ENCODE measurements around the gene TRAF7.

Gene TRAF7

DNA sequence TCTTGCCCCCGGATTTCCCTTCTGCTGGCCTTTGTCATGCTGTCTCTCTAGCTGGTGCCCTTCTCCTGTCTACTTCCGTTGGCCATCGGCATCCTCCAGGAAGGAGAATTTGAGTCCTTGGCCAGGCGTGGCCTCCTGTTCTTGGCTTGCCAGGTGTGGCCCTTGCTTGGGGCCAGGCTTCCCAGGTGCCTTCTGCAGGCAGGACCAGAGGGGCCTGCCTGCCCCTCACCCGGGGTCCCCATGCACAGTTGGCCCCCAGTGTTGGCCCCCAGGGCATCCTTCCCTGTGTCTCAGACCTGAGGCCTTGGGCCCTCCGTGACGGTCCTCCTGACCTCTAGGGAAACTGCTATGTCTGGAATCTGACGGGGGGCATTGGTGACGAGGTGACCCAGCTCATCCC is 52.3 kb downstream of the TRAF7 start:
- H4K91ac ChIP-seq (ENCODE audit: low read depth, low read length, poor library complexity) = no peak overlapping the region
- peaks cover 44 to 57% of the 10 kb centered on the region in 2 donors for H3K36me3 ChIP-seq (replicated peaks in 1 of 2; ENCODE audit: control insufficient read depth in 2 of 2, insufficient read depth in 2 of 2, low read length in 2 of 2)

DNA sequence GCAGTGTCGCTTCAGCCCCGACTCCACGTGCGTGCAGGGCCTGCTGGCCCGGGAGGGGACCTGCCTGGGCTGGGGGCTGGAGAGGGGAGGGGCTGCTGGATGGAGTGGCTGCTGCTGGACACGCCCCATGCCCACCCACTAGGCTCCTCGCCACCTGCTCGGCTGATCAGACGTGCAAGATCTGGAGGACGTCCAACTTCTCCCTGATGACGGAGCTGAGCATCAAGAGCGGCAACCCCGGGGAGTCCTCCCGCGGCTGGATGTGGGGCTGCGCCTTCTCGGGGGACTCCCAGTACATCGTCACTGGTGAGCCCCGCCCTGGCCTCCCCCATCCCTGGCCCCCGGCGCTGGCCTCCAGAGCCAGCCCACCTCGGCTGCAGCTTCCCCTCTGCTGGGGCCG is 52.7 kb downstream of the TRAF7 start:
- H3K36me3 ChIP-seq (replicated peaks in 1 of 2; ENCODE audit: control insufficient read depth in 2 of 2, insufficient read depth in 2 of 2, low read length in 2 of 2) = peaks cover 45 to 61% of the 10 kb centered on the region in 2 donors
- no peak overlapping the region for H3K4ac ChIP-seq (ENCODE audit: low read length)
- no peak overlapping the region for H2BK120ac ChIP-seq (ENCODE audit: low read depth, low read length)
- peaks cover 12 to 16% of the 10 kb centered on the region in 2 donors for H3K4me1 ChIP-seq (ENCODE audit: control insufficient read depth in 2 of 2, insufficient read depth in 1 of 2, low read depth in 1 of 2, low read length in 2 of 2)
- no peak overlapping the region for H3K4me3 ChIP-seq (ENCODE audit: low read length in 2 of 2)
- H2AFZ ChIP-seq (ENCODE audit: low read length) = no peak overlapping the region
- H3K27ac ChIP-seq (replicated peaks; ENCODE audit: low read length) = no peak overlapping the region
- WGBS, 2 donors (ENCODE audit: extremely low coverage in 2 of 2, insufficient read length in 2 of 2, insufficient replicate concordance in 1 of 2) = no CpG with 5 or more reads among the region's 23 CpGs
- H3K9me3 ChIP-seq (replicated peaks in 1 of 2; ENCODE audit: control insufficient read depth in 2 of 2, insufficient read depth in 1 of 2, low read depth in 1 of 2, low read length in 2 of 2) = no peaks in the 10 kb centered on the region
- H3K23ac ChIP-seq (ENCODE audit: low read depth, low read length, poor library complexity) = no peak overlapping the region
- no peak overlapping the region for H4K8ac ChIP-seq (ENCODE audit: low read depth, low read length)
- DNase-seq (ENCODE audit: low spot score) = no peak
- H3K4me2 ChIP-seq (ENCODE audit: insufficient read depth, low read length, poor library complexity, severe bottlenecking) = no peak overlapping the region
- H2AK5ac ChIP-seq (ENCODE audit: low read depth, low read length) = no peak overlapping the region
- H3K14ac ChIP-seq (ENCODE audit: low read length) = no peak overlapping the region
- no peak overlapping the region for H2BK12ac ChIP-seq (ENCODE audit: low read length)
- no peak overlapping the region for H2BK5ac ChIP-seq (ENCODE audit: low read length)
- no peak overlapping the region for H3K9ac ChIP-seq (ENCODE audit: low read depth, low read length, poor library complexity)
- no peaks in the 10 kb centered on the region for H3K27me3 ChIP-seq (ENCODE audit: control insufficient read depth in 3 of 3, insufficient read depth in 3 of 3, low read depth in 1 of 3, low read length in 3 of 3)
- no peak overlapping the region for H3K18ac ChIP-seq (ENCODE audit: low read length)
- H2BK15ac ChIP-seq (ENCODE audit: low read length) = no peak overlapping the region
- H3K79me1 ChIP-seq (ENCODE audit: low read depth, low read length) = peaks cover 24% of the 10 kb centered on the region
- H4K91ac ChIP-seq (ENCODE audit: low read depth, low read length, poor library complexity) = no peak overlapping the region

More for the DNA sequence above, 52.3 kb downstream of the TRAF7 start:
- Histone ChIP-seq H3K79me1 (ENCODE audit: low read depth, low read length) (peaks cover 24% of the 10 kb centered on the region), H3K4ac (ENCODE audit: low read length) (no peak overlapping the region), H3K18ac (ENCODE audit: low read length) (no peak overlapping the region), H2BK12ac (ENCODE audit: low read length) (no peak overlapping the region), H2BK120ac (ENCODE audit: low read depth, low read length) (no peak overlapping the region), H3K4me1 (ENCODE audit: control insufficient read depth in 2 of 2, insufficient read depth in 1 of 2, low read depth in 1 of 2, low read length in 2 of 2) (peaks cover 8 to 11% of the 10 kb centered on the region in 2 donors), H3K14ac (ENCODE audit: low read length) (no peak overlapping the region), H3K23ac (ENCODE audit: low read depth, low read length, poor library complexity) (no peak overlapping the region), H3K4me3 (ENCODE audit: low read length in 2 of 2) (no peak overlapping the region), H3K9ac (ENCODE audit: low read depth, low read length, poor library complexity) (no peak overlapping the region), H2AK5ac (ENCODE audit: low read depth, low read length) (no peak overlapping the region), H3K4me2 (ENCODE audit: insufficient read depth, low read length, poor library complexity, severe bottlenecking) (no peak overlapping the region), H4K8ac (ENCODE audit: low read depth, low read length) (no peak overlapping the region), H3K27me3 (ENCODE audit: control insufficient read depth in 3 of 3, insufficient read depth in 3 of 3, low read depth in 1 of 3, low read length in 3 of 3) (no peaks in the 10 kb centered on the region), H2BK5ac (ENCODE audit: low read length) (no peak overlapping the region), H2AFZ (ENCODE audit: low read length) (no peak overlapping the region), H3K27ac (replicated peaks; ENCODE audit: low read length) (no peak overlapping the region), H2BK15ac (ENCODE audit: low read length) (no peak overlapping the region), H3K9me3 (replicated peaks in 1 of 2; ENCODE audit: control insufficient read depth in 2 of 2, insufficient read depth in 1 of 2, low read depth in 1 of 2, low read length in 2 of 2) (no peaks in the 10 kb centered on the region)
- DNase-seq (ENCODE audit: low spot score) = no peak
- no CpG with 5 or more reads among the region's 9 CpGs for WGBS, 2 donors (ENCODE audit: extremely low coverage in 2 of 2, insufficient read length in 2 of 2, insufficient replicate concordance in 1 of 2)

DNA sequence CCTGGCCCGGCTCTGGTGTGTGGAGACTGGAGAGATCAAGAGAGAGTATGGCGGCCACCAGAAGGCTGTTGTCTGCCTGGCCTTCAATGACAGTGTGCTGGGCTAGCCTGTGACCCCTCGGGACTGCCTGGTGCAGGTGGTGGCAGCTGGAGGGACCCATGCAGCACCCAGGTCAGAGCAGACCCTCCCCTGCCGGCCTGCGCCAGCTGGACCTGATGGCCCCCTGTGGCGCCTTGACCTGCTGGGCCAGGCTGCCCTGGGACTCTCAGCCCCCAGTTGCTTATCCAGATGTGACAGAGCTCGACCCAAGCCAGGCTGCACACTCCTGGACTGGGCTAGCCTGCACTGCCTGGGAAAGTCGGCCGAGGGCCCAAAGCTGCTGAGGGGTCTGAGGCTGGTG is 53.2 kb downstream of the TRAF7 start:
- Histone ChIP-seq H3K4me2 (ENCODE audit: insufficient read depth, low read length, poor library complexity, severe bottlenecking) (no peak overlapping the region), H4K91ac (ENCODE audit: low read depth, low read length, poor library complexity) (no peak overlapping the region), H3K4me1 (ENCODE audit: control insufficient read depth in 2 of 2, insufficient read depth in 1 of 2, low read depth in 1 of 2, low read length in 2 of 2) (peaks cover 17 to 18% of the 10 kb centered on the region in 2 donors), H2AFZ (ENCODE audit: low read length) (no peak overlapping the region), H3K9me3 (replicated peaks in 1 of 2; ENCODE audit: control insufficient read depth in 2 of 2, insufficient read depth in 1 of 2, low read depth in 1 of 2, low read length in 2 of 2) (no peaks in the 10 kb centered on the region), H3K14ac (ENCODE audit: low read length) (no peak overlapping the region), H4K8ac (ENCODE audit: low read depth, low read length) (no peak overlapping the region), H2BK120ac (ENCODE audit: low read depth, low read length) (no peak overlapping the region), H3K18ac (ENCODE audit: low read length) (no peak overlapping the region), H3K9ac (ENCODE audit: low read depth, low read length, poor library complexity) (no peak overlapping the region), H2BK15ac (ENCODE audit: low read length) (no peak overlapping the region), H3K23ac (ENCODE audit: low read depth, low read length, poor library complexity) (no peak overlapping the region), H3K4ac (ENCODE audit: low read length) (no peak overlapping the region), H3K4me3 (ENCODE audit: low read length in 2 of 2) (no peak overlapping the region), H3K27ac (replicated peaks; ENCODE audit: low read length) (no peak overlapping the region), H2BK5ac (ENCODE audit: low read length) (no peak overlapping the region), H2BK12ac (ENCODE audit: low read length) (no peak overlapping the region), H3K36me3 (replicated peaks in 1 of 2; ENCODE audit: control insufficient read depth in 2 of 2, insufficient read depth in 2 of 2, low read length in 2 of 2) (peaks cover 45 to 66% of the 10 kb centered on the region in 2 donors), H3K79me1 (ENCODE audit: low read depth, low read length) (peaks cover 26% of the 10 kb centered on the region), H2AK5ac (ENCODE audit: low read depth, low read length) (no peak overlapping the region), H3K27me3 (ENCODE audit: control insufficient read depth in 3 of 3, insufficient read depth in 3 of 3, low read depth in 1 of 3, low read length in 3 of 3) (no peaks in the 10 kb centered on the region)
- WGBS, 2 donors (ENCODE audit: extremely low coverage in 2 of 2, insufficient read length in 2 of 2, insufficient replicate concordance in 1 of 2) = no CpG with 5 or more reads among the region's 9 CpGs
- DNase-seq (ENCODE audit: low spot score) = no peak

DNA sequence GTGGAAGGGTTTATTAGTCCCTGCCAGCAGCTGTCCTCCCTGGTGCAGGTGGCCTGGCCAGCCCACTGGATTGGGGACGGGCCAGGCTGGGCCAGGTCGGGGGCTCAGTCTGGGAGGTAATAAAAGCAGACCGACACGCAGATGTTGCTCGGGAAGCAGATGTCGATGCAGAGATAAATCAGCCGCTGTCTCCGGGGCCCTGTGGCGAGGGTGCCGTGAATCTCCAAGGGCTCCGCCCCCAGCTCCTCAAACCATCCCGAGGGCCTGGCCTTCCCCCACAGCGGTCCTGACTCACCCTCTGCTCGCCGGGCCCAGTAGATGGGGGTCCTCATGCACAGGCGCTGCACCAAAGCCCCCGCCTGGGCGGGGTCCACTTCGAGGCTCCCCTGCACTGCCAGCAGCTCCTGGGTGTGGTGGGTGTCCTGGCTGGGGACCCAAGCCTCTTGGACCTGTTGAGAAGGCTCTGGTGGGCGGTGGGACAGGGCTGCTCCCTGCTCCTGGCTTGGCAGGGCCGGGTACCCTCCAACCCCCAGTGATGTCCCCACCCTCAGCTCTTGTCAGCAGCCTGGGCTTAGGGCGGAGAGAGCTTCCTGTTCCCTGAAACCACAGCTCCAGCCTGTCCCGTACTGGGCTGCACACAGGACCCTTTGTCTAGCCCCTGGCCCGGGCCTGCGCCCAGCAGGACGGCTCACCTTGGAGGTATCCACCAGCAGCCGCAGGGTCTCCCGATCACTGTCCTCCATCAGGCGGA is 53.9 kb downstream of the TRAF7 start:
- Histone ChIP-seq H2AFZ (ENCODE audit: low read length) (no peak overlapping the region), H4K91ac (ENCODE audit: low read depth, low read length, poor library complexity) (no peak overlapping the region), H3K18ac (ENCODE audit: low read length) (no peak overlapping the region), H3K9me3 (replicated peaks in 1 of 2; ENCODE audit: control insufficient read depth in 2 of 2, insufficient read depth in 1 of 2, low read depth in 1 of 2, low read length in 2 of 2) (no peaks in the 10 kb centered on the region), H3K23ac (ENCODE audit: low read depth, low read length, poor library complexity) (no peak overlapping the region), H3K36me3 (replicated peaks in 1 of 2; ENCODE audit: control insufficient read depth in 2 of 2, insufficient read depth in 2 of 2, low read length in 2 of 2) (peaks cover 45 to 66% of the 10 kb centered on the region in 2 donors), H3K4me1 (ENCODE audit: control insufficient read depth in 2 of 2, insufficient read depth in 1 of 2, low read depth in 1 of 2, low read length in 2 of 2) (peaks cover 17 to 18% of the 10 kb centered on the region in 2 donors), H3K9ac (ENCODE audit: low read depth, low read length, poor library complexity) (no peak overlapping the region), H4K8ac (ENCODE audit: low read depth, low read length) (no peak overlapping the region), H3K4me2 (ENCODE audit: insufficient read depth, low read length, poor library complexity, severe bottlenecking) (peak overlapping the region; percentile 11), H2AK5ac (ENCODE audit: low read depth, low read length) (no peak overlapping the region), H3K4me3 (ENCODE audit: low read length in 2 of 2) (no peak overlapping the region), H3K27me3 (ENCODE audit: control insufficient read depth in 3 of 3, insufficient read depth in 3 of 3, low read depth in 1 of 3, low read length in 3 of 3) (no peaks in the 10 kb centered on the region), H2BK12ac (ENCODE audit: low read length) (no peak overlapping the region), H2BK5ac (ENCODE audit: low read length) (no peak overlapping the region), H3K79me1 (ENCODE audit: low read depth, low read length) (peaks cover 31% of the 10 kb centered on the region), H3K27ac (replicated peaks; ENCODE audit: low read length) (no peak overlapping the region), H3K14ac (ENCODE audit: low read length) (no peak overlapping the region), H3K4ac (ENCODE audit: low read length) (no peak overlapping the region), H2BK120ac (ENCODE audit: low read depth, low read length) (no peak overlapping the region), H2BK15ac (ENCODE audit: low read length) (no peak overlapping the region)
- WGBS, 2 donors (ENCODE audit: extremely low coverage in 2 of 2, insufficient read length in 2 of 2, insufficient replicate concordance in 1 of 2) = no CpG with 5 or more reads among the region's 29 CpGs
- no peak for DNase-seq (ENCODE audit: low spot score)
